ENCODE data around the gene SLC44A4. TPM values are rescaled to one million over a fixed set of nuclear protein-coding genes. Genes with fewer than 3 reads are reported as not detected.
"Not testable (repeated sequence)": the region's sequence is repeated elsewhere in the genome, so short reads cannot be mapped to it uniquely, and the experiment has no call there.

The SLC44A4 gene
- polyA plus RNA-seq, 2 of the 4 experiments (the other 2 are of a cell fraction): 0.27 TPM; not detected in 1

- H3K4me1 ChIP-seq: peaks cover 27% of the 10 kb centered on the region
- no peak overlapping the region for H3K27ac ChIP-seq
- ChIA-PET CTCF (interaction anchor here (0.6 to 1.2 kb wide), 3 partner anchors 43 to 344 kb away, joined by 3 to 7 read pairs (median 3); no protein-coding TSS in a partner anchor), POLR2A (no interaction called here)
- TF ChIP-seq HDAC2 (IDR thresholded peaks at IDR 0.05): no peak
- no peak for TF ChIP-seq POLR2A (IDR thresholded peaks at IDR 0.05; ENCODE audit: low read length)
- no peak for TF ChIP-seq JUN (IDR thresholded peaks at IDR 0.05)
- no peak for TF ChIP-seq E2F6 (IDR thresholded peaks at IDR 0.05; ENCODE audit: borderline replicate concordance, low read depth)
- no peak for TF ChIP-seq FOSB (CRISPR knock-in tag; IDR thresholded peaks at IDR 0.05)
- no peak for TF ChIP-seq RARB (CRISPR knock-in tag; IDR thresholded peaks at IDR 0.05)
- TF ChIP-seq KDM5A (IDR thresholded peaks at IDR 0.05): no peak
- DNase-seq (ENCODE audit: low read depth in 1 of 2, low spot score in 1 of 2) (peak in 1 of 2 experiments; percentile 35), FAIRE-seq (no peak), ATAC-seq (peak; percentile 39 to 67; a peak in 4 of 6 replicates)
- H3K4me2 ChIP-seq: peak overlapping the region; percentile 29; the same call in 1 of the 3 replicates
- 12% methylated on average over 4 of the region's 4 CpGs for WGBS (ENCODE audit: missing lambda C conversion rate)
- no peaks in the 10 kb centered on the region for H3K9me3 ChIP-seq
- no peak overlapping the region for H3K4me3 ChIP-seq
These were observed 30.0 kb upstream of the SLC44A4 start for GRCh38 chr6:31908791-31909190.

- ATAC-seq; H3K4me3 ChIP-seq; POLR2A ChIA-PET; H3K27ac ChIP-seq; DNase-seq (ENCODE audit: low read depth in 1 of 2, low spot score in 1 of 2); FAIRE-seq; H3K9me3 ChIP-seq: not testable (repeated sequence)
- CTCF ChIA-PET: interaction anchor here (0.8 to 1.1 kb wide), 2 partner anchors 19 to 246 kb away, joined by 3 read pairs; no protein-coding TSS in a partner anchor
- Histone ChIP-seq H3K4me2 (peak overlapping the region; percentile 29; the same call in 1 of the 3 replicates), H3K4me1 (peaks cover 27% of the 10 kb centered on the region)
- 94% methylated on average over 3 of the region's 5 CpGs for WGBS (ENCODE audit: missing lambda C conversion rate)
These were observed 29.5 kb upstream of the SLC44A4 start for GRCh38 chr6:31908255-31908654.

- 70% methylated on average over 7 of the region's 7 CpGs for WGBS (ENCODE audit: missing lambda C conversion rate)
- DNase-seq (ENCODE audit: low read depth in 1 of 2, low spot score in 1 of 2): peak in 1 of 2 experiments; percentile 28
These were observed 28.5 kb upstream of the SLC44A4 start for GRCh38 chr6:31907158-31907813.

GRCh38 chr6:31906727-31907126 is 27.9 kb upstream of the SLC44A4 start:
- not testable (repeated sequence) for FAIRE-seq; H3K27ac ChIP-seq; ATAC-seq; H3K4me2 ChIP-seq; H3K9me3 ChIP-seq; DNase-seq (ENCODE audit: low read depth in 1 of 2, low spot score in 1 of 2); H3K4me3 ChIP-seq
- 79% methylated on average over 8 of the region's 8 CpGs for WGBS (ENCODE audit: missing lambda C conversion rate)
- POLR2A ChIA-PET: interaction anchor here (0.6 kb wide), 1 partner anchor 270 kb away, joined by 6 read pairs; no protein-coding TSS in a partner anchor
- CTCF ChIA-PET: interaction anchor here (1.3 kb wide), 1 partner anchor 46 kb away, joined by 4 read pairs; no protein-coding TSS in a partner anchor
- H3K4me1 ChIP-seq: peaks cover 31% of the 10 kb centered on the region

More at GRCh38 chr6:31907158-31907813, 28.5 kb upstream of the SLC44A4 start:
- H3K4me2 ChIP-seq: no peak overlapping the region
- FAIRE-seq (no peak), ATAC-seq (peak; percentile 40 to 42; a peak in 5 of 6 replicates)
- TF ChIP-seq CEBPB (IDR thresholded peaks at IDR 0.05): peak; percentile 20 to 76; a peak in 2 of 4 replicates
- no peak for TF ChIP-seq HDAC2 (IDR thresholded peaks at IDR 0.05)
- H3K4me3 ChIP-seq: no peak overlapping the region
- CTCF ChIA-PET: interaction anchor here (0.6 to 1.1 kb wide), 2 partner anchors 18 to 42 kb away, joined by 3 to 5 read pairs; no protein-coding TSS in a partner anchor
- no peaks in the 10 kb centered on the region for H3K9me3 ChIP-seq
- POLR2A ChIA-PET: interaction anchor here (0.6 kb wide), 1 partner anchor 269 kb away, joined by 6 read pairs; no protein-coding TSS in a partner anchor
- H3K27ac ChIP-seq: no peak overlapping the region
- peaks cover 33% of the 10 kb centered on the region for H3K4me1 ChIP-seq

- CTCF ChIA-PET: interaction anchor here (1.3 kb wide), 1 partner anchor 47 kb away, joined by 4 read pairs; no protein-coding TSS in a partner anchor
- TF ChIP-seq MAX (IDR thresholded peaks at IDR 0.05) (no peak), EP300 (IDR thresholded peaks at IDR 0.05) (no peak), NR3C1 (IDR thresholded peaks at IDR 0.05) (no peak), JUNB (IDR thresholded peaks at IDR 0.05) (no peak), SREBF2 (IDR thresholded peaks at IDR 0.05) (no peak)
- Histone ChIP-seq H3K27ac (no peak overlapping the region), H3K4me3 (no peak overlapping the region), H3K9me3 (no peaks in the 10 kb centered on the region), H3K4me2 (no peak overlapping the region), H3K4me1 (peaks cover 28% of the 10 kb centered on the region)
- no peak for DNase-seq (ENCODE audit: low read depth in 1 of 2, low spot score in 1 of 2)
- WGBS (ENCODE audit: missing lambda C conversion rate): 78% methylated on average over 4 of the region's 4 CpGs
- POLR2A ChIA-PET: no interaction called here
- no peak for ATAC-seq
- FAIRE-seq: no peak
These were observed 27.3 kb upstream of the SLC44A4 start for GRCh38 chr6:31906122-31906521.
